ENCODE data around the gene NFILZ.

The NFILZ gene

DNA sequence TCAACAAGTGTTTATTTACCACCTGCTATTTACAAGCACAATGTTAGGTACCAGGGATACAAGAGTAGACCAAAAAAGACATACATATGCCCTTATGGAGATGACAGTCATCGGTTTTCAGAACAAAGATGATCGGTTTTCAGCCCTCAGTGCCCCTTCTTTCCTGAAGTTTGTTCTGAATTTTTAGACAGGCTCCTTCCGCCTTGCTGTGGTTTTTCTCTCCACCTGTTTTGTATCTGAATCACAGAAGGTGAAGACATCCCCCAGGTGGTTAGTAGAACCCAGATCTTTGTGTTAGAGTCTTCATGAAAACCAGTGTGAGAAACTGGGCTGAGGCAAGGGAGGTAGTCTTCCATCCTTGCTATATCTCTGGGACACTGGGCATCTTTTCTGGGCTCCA is 44.6 kb downstream of the NFILZ start:
- Mint-ChIP-seq H3K36me3 (ENCODE audit: low read depth) (no peaks in the 10 kb centered on the region), H3K9me3 (peaks cover 15% of the 10 kb centered on the region), H3K27me3 (ENCODE audit: low read depth) (peaks cover 9% of the 10 kb centered on the region), H3K4me1 (no peaks in the 10 kb centered on the region), H3K27ac (no peak overlapping the region), H3K4me3 (no peak overlapping the region)
- TF ChIP-seq, protein P1, sequence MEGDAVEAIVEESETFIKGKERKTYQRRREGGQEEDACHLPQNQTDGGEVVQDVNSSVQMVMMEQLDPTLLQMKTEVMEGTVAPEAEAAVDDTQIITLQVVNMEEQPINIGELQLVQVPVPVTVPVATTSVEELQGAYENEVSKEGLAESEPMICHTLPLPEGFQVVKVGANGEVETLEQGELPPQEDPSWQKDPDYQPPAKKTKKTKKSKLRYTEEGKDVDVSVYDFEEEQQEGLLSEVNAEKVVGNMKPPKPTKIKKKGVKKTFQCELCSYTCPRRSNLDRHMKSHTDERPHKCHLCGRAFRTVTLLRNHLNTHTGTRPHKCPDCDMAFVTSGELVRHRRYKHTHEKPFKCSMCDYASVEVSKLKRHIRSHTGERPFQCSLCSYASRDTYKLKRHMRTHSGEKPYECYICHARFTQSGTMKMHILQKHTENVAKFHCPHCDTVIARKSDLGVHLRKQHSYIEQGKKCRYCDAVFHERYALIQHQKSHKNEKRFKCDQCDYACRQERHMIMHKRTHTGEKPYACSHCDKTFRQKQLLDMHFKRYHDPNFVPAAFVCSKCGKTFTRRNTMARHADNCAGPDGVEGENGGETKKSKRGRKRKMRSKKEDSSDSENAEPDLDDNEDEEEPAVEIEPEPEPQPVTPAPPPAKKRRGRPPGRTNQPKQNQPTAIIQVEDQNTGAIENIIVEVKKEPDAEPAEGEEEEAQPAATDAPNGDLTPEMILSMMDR (IDR thresholded peaks at IDR 0.05; ENCODE audit: unreplicated experiment in 3 of 3) = no peak

DNA sequence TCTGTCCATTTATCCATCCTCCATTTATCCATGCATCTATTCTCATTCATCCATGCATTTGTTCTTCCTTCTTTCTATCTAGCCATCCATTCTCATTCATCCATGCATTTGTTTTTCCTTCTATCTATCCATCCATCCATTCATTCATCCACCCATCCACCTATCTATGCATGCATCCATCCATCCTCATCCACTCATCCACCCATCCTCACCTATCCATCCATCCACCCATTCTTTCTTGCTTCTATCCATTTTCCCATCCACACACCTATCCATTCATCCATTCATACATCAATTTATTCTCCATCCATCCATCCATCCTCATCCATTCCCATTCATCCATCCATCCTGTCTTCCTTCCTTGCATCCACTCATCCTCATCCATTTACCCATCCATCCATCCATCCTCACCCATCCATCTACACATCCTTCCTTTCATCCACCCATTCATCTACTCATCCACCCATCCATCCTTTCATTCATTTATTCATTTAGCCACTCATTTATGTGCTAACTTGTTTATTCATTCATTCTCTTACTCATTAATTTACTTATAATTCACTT is 47.9 kb downstream of the NFILZ start:
- Mint-ChIP-seq H3K27me3 (ENCODE audit: low read depth) (peaks cover 9% of the 10 kb centered on the region), H3K27ac (no peak overlapping the region), H3K4me1 (no peaks in the 10 kb centered on the region), H3K9me3 (peaks cover 15% of the 10 kb centered on the region), H3K4me3 (no peak overlapping the region), H3K36me3 (ENCODE audit: low read depth) (no peaks in the 10 kb centered on the region)
- TF ChIP-seq, protein P1 (IDR thresholded peaks at IDR 0.05; ENCODE audit: unreplicated experiment in 3 of 3) = no peak

All from nephron (organoid).